HEK293 (cell line): ENCODE results near the gene COX10.

Source experiments
- CTCF ChIA-PET: fragments of 350-600 bp; formaldehyde crosslinking; extraction: SDS; loops from one replicate; lab custom pipeline; 2021; ENCODE audit warnings: antibody characterized with exemption; lab: Yijun Ruan, JAX
- POLR2A ChIA-PET: fragments of 300-600 bp; formaldehyde crosslinking; extraction: SDS; loops from one replicate; lab custom pipeline; 2020; ENCODE audit warnings: antibody characterized with exemption, inconsistent platforms; lab: Yijun Ruan, JAX
- H3K27ac ChIP-seq: fragments of 200-500 bp; sonication (Bioruptor generic); 2 replicates; pipeline ENCODE4 v1.5.1; 2014; ENCODE audit warnings: low read depth, low read length, control low read depth, inconsistent platforms; ENCODE audit errors: extremely low read depth
- H3K36me3 ChIP-seq, 2 experiments: fragments of 200-500 bp in 1 of 2; sonication (Bioruptor generic) in 1 of 2; 1 replicate in 1 of 2; 2 replicates in 1 of 2; pipeline ENCODE4 v1.5.1; 2014 to 2017; ENCODE audit warnings: inconsistent platforms in 2 of 2, low read length in 2 of 2; ENCODE audit not compliant: control insufficient read depth in 2 of 2, insufficient read depth in 1 of 2
- H3K4me1 ChIP-seq: fragments of 200-500 bp; sonication (Bioruptor generic); 2 replicates; pipeline ENCODE4 v1.5.1; 2014; ENCODE audit warnings: mild to moderate bottlenecking, low read length, inconsistent platforms; ENCODE audit not compliant: control insufficient read depth, insufficient read depth
- H3K4me3 ChIP-seq: 2 replicates; pipeline ENCODE4 v1.5.1; 2011; ENCODE audit warnings: low read depth, mild to moderate bottlenecking, control low read depth, low read length, moderate library complexity
- H3K9me3 ChIP-seq: fragments of 200-500 bp; sonication (Bioruptor generic); 2 replicates; pipeline ENCODE4 v1.5.1; 2014; ENCODE audit warnings: low read depth, low read length, inconsistent platforms; ENCODE audit not compliant: control insufficient read depth, insufficient read depth
- HOXA7 ChIP-seq: sonication (generic); formaldehyde crosslinking; IDR thresholded peaks from 2 replicates; pipeline ENCODE4 v1.8.1; 2022; ENCODE audit warnings: missing genetic modification reagents, borderline replicate concordance
- HOXC10 ChIP-seq: sonication (generic); formaldehyde crosslinking; IDR thresholded peaks from 2 replicates; pipeline ENCODE4 v1.8.1; 2023; ENCODE audit warnings: mild to moderate bottlenecking, missing genetic modification reagents
- MEIS1 ChIP-seq: sonication (generic); formaldehyde crosslinking; IDR thresholded peaks from 2 replicates; pipeline ENCODE4 v1.8.1; 2022; ENCODE audit warnings: missing genetic modification reagents, mild to moderate bottlenecking, borderline replicate concordance
- MZF1 ChIP-seq: fragments of 450-650 bp; formaldehyde crosslinking; IDR thresholded peaks from 2 replicates; pipeline ENCODE4 v1.5.1; 2017; ENCODE audit warnings: missing biosample characterization, missing genetic modification characterization, borderline replicate concordance
- PRDM1 ChIP-seq: fragments of 450-650 bp; formaldehyde crosslinking; IDR thresholded peaks from 2 replicates; pipeline ENCODE4; 2016; ENCODE audit warnings: missing biosample characterization, missing genetic modification characterization
- SCRT1 ChIP-seq: fragments of 450-650 bp; formaldehyde crosslinking; IDR thresholded peaks from 2 replicates; pipeline ENCODE4 v1.5.1; 2016; ENCODE audit warnings: missing biosample characterization, missing genetic modification characterization, borderline replicate concordance
- SCRT2 ChIP-seq: fragments of 450-650 bp; formaldehyde crosslinking; IDR thresholded peaks from 2 replicates; pipeline ENCODE4 v1.5.1; 2016; ENCODE audit warnings: missing biosample characterization, missing genetic modification characterization
- YY2 ChIP-seq: fragments of 450-650 bp; formaldehyde crosslinking; IDR thresholded peaks from 2 replicates; pipeline ENCODE4 v1.5.1; 2016; ENCODE audit warnings: missing biosample characterization, missing genetic modification characterization
- ZBTB8A ChIP-seq: fragments of 450-650 bp; formaldehyde crosslinking; IDR thresholded peaks from 2 replicates; pipeline ENCODE4 v1.5.1; 2016; ENCODE audit warnings: missing biosample characterization, missing genetic modification characterization
- ZFP69B ChIP-seq: fragments of 450-650 bp; formaldehyde crosslinking; IDR thresholded peaks from 2 replicates; pipeline ENCODE4 v1.5.1; 2016; ENCODE audit warnings: missing biosample characterization, missing genetic modification characterization
- ZNF10 ChIP-seq: fragments of 450-650 bp; formaldehyde crosslinking; IDR thresholded peaks from 2 replicates; pipeline ENCODE4 v1.5.1; 2017; ENCODE audit warnings: missing biosample characterization, missing genetic modification characterization
- ZNF132 ChIP-seq: fragments of 450-650 bp; formaldehyde crosslinking; IDR thresholded peaks from 2 replicates; pipeline ENCODE4 v1.5.1; 2017; ENCODE audit warnings: missing biosample characterization, missing genetic modification characterization, borderline replicate concordance
- ZNF18 ChIP-seq: fragments of 450-650 bp; formaldehyde crosslinking; IDR thresholded peaks from 2 replicates; pipeline ENCODE4 v1.5.1; 2016; ENCODE audit warnings: missing biosample characterization, missing genetic modification characterization
- ZNF211 ChIP-seq: fragments of 450-650 bp; formaldehyde crosslinking; IDR thresholded peaks from 2 replicates; pipeline ENCODE4 v1.5.1; 2016; ENCODE audit warnings: low read depth, missing biosample characterization, missing genetic modification characterization
- ZNF223 ChIP-seq: fragments of 450-650 bp; formaldehyde crosslinking; IDR thresholded peaks from 2 replicates; pipeline ENCODE4 v1.5.1; 2016; ENCODE audit warnings: missing biosample characterization, missing genetic modification characterization
- ZNF266 ChIP-seq: fragments of 450-650 bp; formaldehyde crosslinking; IDR thresholded peaks from 2 replicates; pipeline ENCODE4 v1.5.1; 2016; ENCODE audit warnings: missing biosample characterization, missing genetic modification characterization, low read depth
- ZNF292 ChIP-seq: fragments of 450-650 bp; formaldehyde crosslinking; IDR thresholded peaks from 2 replicates; pipeline ENCODE4 v1.5.1; 2016; ENCODE audit warnings: low read depth, missing biosample characterization, missing genetic modification characterization, borderline replicate concordance
- ZNF324 ChIP-seq: fragments of 450-650 bp; formaldehyde crosslinking; IDR thresholded peaks from 2 replicates; pipeline ENCODE4 v1.5.1; 2016; ENCODE audit warnings: missing biosample characterization, missing genetic modification characterization
- ZNF350 ChIP-seq: fragments of 450-650 bp; formaldehyde crosslinking; IDR thresholded peaks from 2 replicates; pipeline ENCODE4 v1.5.0; 2017; ENCODE audit warnings: missing biosample characterization, mild to moderate bottlenecking, missing genetic modification characterization
- ZNF37A ChIP-seq: fragments of 450-650 bp; IDR thresholded peaks from 2 replicates; pipeline ENCODE4 v1.5.1; 2018; ENCODE audit warnings: missing biosample characterization, missing genetic modification characterization
- ZNF501 ChIP-seq: fragments of 450-650 bp; formaldehyde crosslinking; IDR thresholded peaks from 2 replicates; pipeline ENCODE4 v1.5.1; 2016; ENCODE audit warnings: missing biosample characterization, missing genetic modification characterization
- ZNF530 ChIP-seq: fragments of 450-650 bp; formaldehyde crosslinking; IDR thresholded peaks from 2 replicates; pipeline ENCODE4 v1.5.1; 2016; ENCODE audit warnings: low read depth, missing biosample characterization, missing genetic modification characterization
- ZNF561 ChIP-seq: fragments of 450-650 bp; IDR thresholded peaks from 2 replicates; pipeline ENCODE4 v1.5.1; 2018; ENCODE audit warnings: missing biosample characterization, missing genetic modification characterization, borderline replicate concordance
- ZNF585B ChIP-seq: fragments of 450-650 bp; formaldehyde crosslinking; IDR thresholded peaks from 2 replicates; pipeline ENCODE4 v1.5.1; 2016; ENCODE audit warnings: missing biosample characterization, missing genetic modification characterization
- ZNF623 ChIP-seq: fragments of 450-650 bp; formaldehyde crosslinking; IDR thresholded peaks from 2 replicates; pipeline ENCODE4 v1.5.1; 2016; ENCODE audit warnings: missing biosample characterization, missing genetic modification characterization
- ZNF664 ChIP-seq: fragments of 450-650 bp; formaldehyde crosslinking; IDR thresholded peaks from 2 replicates; pipeline ENCODE4 v1.5.1; 2016; ENCODE audit warnings: missing biosample characterization, missing genetic modification characterization
- ZNF701 ChIP-seq: fragments of 450-650 bp; formaldehyde crosslinking; IDR thresholded peaks from 2 replicates; pipeline ENCODE4 v1.5.1; 2016; ENCODE audit warnings: missing biosample characterization, missing genetic modification characterization
- ZNF776 ChIP-seq: fragments of 450-650 bp; formaldehyde crosslinking; IDR thresholded peaks from 2 replicates; pipeline ENCODE4 v1.5.0; 2017; ENCODE audit warnings: missing biosample characterization, missing genetic modification characterization, borderline replicate concordance
- ZNF830 ChIP-seq: fragments of 450-650 bp; IDR thresholded peaks from 2 replicates; pipeline ENCODE4 v1.5.0; 2018; ENCODE audit warnings: missing biosample characterization, missing genetic modification characterization, low read depth, mild to moderate bottlenecking, moderate library complexity
- ZSCAN23 ChIP-seq: fragments of 450-650 bp; formaldehyde crosslinking; IDR thresholded peaks from 2 replicates; pipeline ENCODE4 v1.5.1; 2016; ENCODE audit warnings: missing biosample characterization, missing genetic modification characterization
- TF ChIP-seq, protein P1 (sequence below): fragments of 450-650 bp; formaldehyde crosslinking; optimal IDR thresholded peaks from 2 replicates; pipeline ENCODE3; 2016; ENCODE audit warnings: missing biosample characterization, mild to moderate bottlenecking, missing genetic modification characterization

COX10 gene

GRCh38 chr17:14143688-14144087 is 74.4 kb downstream of the COX10 start:
- Histone ChIP-seq H3K36me3 (no peaks in the 10 kb centered on the region), H3K4me3 (no peak overlapping the region), H3K4me1 (peaks cover 5% of the 10 kb centered on the region; the same call in 1 of the 2 replicates), H3K27ac (no peak overlapping the region), H3K9me3 (no peaks in the 10 kb centered on the region)
- TF ChIP-seq ZNF664: no peak
- no peak for TF ChIP-seq ZNF37A
- no peak for TF ChIP-seq ZNF561
- no peak for TF ChIP-seq ZNF292 (tag by site-specific recombination)
- TF ChIP-seq SCRT2 (tag by site-specific recombination): peak; percentile 91
- no peak for TF ChIP-seq ZNF18 (tag by site-specific recombination)
- TF ChIP-seq ZNF132: no peak
- TF ChIP-seq ZNF776 (tag by site-specific recombination): no peak
- no peak for TF ChIP-seq ZNF266
- 0 out of 2 replicates have a peak, but pooled peaks have one; percentile 73 for TF ChIP-seq SCRT1 (tag by site-specific recombination)
- TF ChIP-seq ZBTB8A (tag by site-specific recombination): no peak
- TF ChIP-seq PRDM1: peak; percentile 91
- POLR2A ChIA-PET: no interaction called here
- CTCF ChIA-PET: no interaction called here

- H3K4me3 ChIP-seq: no peak overlapping the region
- TF ChIP-seq HOXA7: no peak
- TF ChIP-seq PRDM1: no peak
- TF ChIP-seq ZNF223 (tag by site-specific recombination): no peak
- no peak for TF ChIP-seq YY2 (tag by site-specific recombination)
- no peak for TF ChIP-seq ZNF701 (tag by site-specific recombination)
- no peak for TF ChIP-seq ZNF211
- TF ChIP-seq ZNF501: no peak
- TF ChIP-seq ZNF324: no peak
- no peak for TF ChIP-seq ZNF530 (tag by site-specific recombination)
- no peak for TF ChIP-seq ZNF10 (tag by site-specific recombination)
- TF ChIP-seq ZNF830 (tag by site-specific recombination): no peak
- TF ChIP-seq HOXC10: no peak
- TF ChIP-seq MEIS1: no peak
- no peak for TF ChIP-seq ZSCAN23 (tag by site-specific recombination)
- TF ChIP-seq ZFP69B: no peak
- no peak for TF ChIP-seq ZNF623 (tag by site-specific recombination)
- no peak for TF ChIP-seq ZNF585B (tag by site-specific recombination)
- no peak for TF ChIP-seq ZNF350 (tag by site-specific recombination)
- TF ChIP-seq MZF1: no peak
- TF ChIP-seq, protein P1, sequence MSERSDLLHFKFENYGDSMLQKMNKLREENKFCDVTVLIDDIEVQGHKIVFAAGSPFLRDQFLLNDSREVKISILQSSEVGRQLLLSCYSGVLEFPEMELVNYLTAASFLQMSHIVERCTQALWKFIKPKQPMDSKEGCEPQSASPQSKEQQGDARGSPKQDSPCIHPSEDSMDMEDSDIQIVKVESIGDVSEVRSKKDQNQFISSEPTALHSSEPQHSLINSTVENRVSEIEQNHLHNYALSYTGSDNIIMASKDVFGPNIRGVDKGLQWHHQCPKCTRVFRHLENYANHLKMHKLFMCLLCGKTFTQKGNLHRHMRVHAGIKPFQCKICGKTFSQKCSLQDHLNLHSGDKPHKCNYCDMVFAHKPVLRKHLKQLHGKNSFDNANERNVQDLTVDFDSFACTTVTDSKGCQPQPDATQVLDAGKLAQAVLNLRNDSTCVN: no peak
- CTCF ChIA-PET: interaction anchor here (0.6 kb wide), 1 partner anchor 12 kb away, joined by 3 read pairs; no protein-coding TSS in a partner anchor
- POLR2A ChIA-PET: no interaction called here
- H3K27ac ChIP-seq: no peak overlapping the region
- H3K9me3 ChIP-seq: no peaks in the 10 kb centered on the region
- H3K4me1 ChIP-seq: peaks cover 5% of the 10 kb centered on the region; the same call in 1 of the 2 replicates
- no peaks in the 10 kb centered on the region for H3K36me3 ChIP-seq
Observed at GRCh38 chr17:14144508-14144907, 75.2 kb downstream of the COX10 start.
